Measurements from ENCODE around the gene CLASP1. TPM values are rescaled to one million over a fixed set of nuclear protein-coding genes. Genes with fewer than 3 reads are reported as not detected.

Gene CLASP1
- total RNA-seq, 4 donors from 2014 or later, result 43.0 to 53.9 (median 51.3) TPM

- Histone ChIP-seq H3K27me3 (no peaks in the 10 kb centered on the region), H3K36me3 (no peaks in the 10 kb centered on the region), H3K4me1 (peaks cover 0 to 7% (median 0%) of the 10 kb centered on the region in 4 donors), H3K27ac (no peak overlapping the region), H3K9me3 (no peaks in the 10 kb centered on the region), H3K4me3 (no peak overlapping the region)
- in situ Hi-C loops (cut with MboI; ENCODE audit: low pct_ligation_motif_present in 1 of 4, low pct_unique_long_range_greater_than_20kb in 1 of 4, low sequenced_read_pairs in 3 of 4), result no loop called here
- no peak for DNase-seq
- TF ChIP-seq CTCF (IDR thresholded peaks at IDR 0.05) (no peak), POLR2A (IDR thresholded peaks at IDR 0.05) (no peak), EP300 (IDR thresholded peaks at IDR 0.05; ENCODE audit: low read depth) (no peak), POLR2AphosphoS5 (IDR thresholded peaks at IDR 0.05) (no peak)
- WGBS, 2 donors (ENCODE audit: low coverage in 1 of 2), result 53 to 58% methylated on average over 3 of the region's 3 CpGs
- intact Hi-C loops (cut with DNase I; ENCODE audit: low total_unique reads), result no loop called here
Measured at GRCh38 chr2:121608967-121609366, 40.3 kb downstream of the CLASP1 start.

DNA sequence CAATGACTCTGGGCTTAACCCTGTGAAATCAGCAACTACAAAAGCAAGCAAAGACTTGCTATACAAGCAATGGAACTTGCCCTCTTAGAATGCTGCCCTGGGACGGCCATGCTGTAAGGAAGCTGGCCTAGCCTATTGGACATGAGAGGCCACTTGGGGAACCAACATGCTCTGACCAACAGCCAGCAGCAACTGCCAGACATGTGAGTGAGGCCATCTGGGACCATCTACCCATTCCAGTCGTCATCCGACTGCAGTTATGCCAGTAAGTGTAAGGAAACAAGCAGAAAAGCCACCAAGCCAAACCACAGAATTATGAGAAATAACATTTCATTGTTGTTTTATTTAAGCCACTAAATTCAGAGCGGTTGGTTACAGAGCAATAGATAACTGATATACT is 40.9 kb downstream of the CLASP1 start:
- Histone ChIP-seq H3K27ac (no peak overlapping the region), H3K27me3 (no peaks in the 10 kb centered on the region), H3K9me3 (no peaks in the 10 kb centered on the region), H3K4me1 (peaks cover 0 to 7% (median 0%) of the 10 kb centered on the region in 4 donors), H3K4me3 (no peak overlapping the region), H3K36me3 (no peaks in the 10 kb centered on the region)
- no peak for DNase-seq
- in situ Hi-C loops (cut with MboI; ENCODE audit: low pct_ligation_motif_present in 1 of 4, low pct_unique_long_range_greater_than_20kb in 1 of 4, low sequenced_read_pairs in 3 of 4) (no loop called here), intact Hi-C loops (cut with DNase I; ENCODE audit: low total_unique reads) (no loop called here)
- WGBS, 2 donors (ENCODE audit: low coverage in 1 of 2), result 84 to 88% methylated on average over 2 to 4 of the region's 4 CpGs
- no peak for TF ChIP-seq CTCF (IDR thresholded peaks at IDR 0.05)
- no peak for TF ChIP-seq POLR2A (IDR thresholded peaks at IDR 0.05)
- no peak for TF ChIP-seq EP300 (IDR thresholded peaks at IDR 0.05; ENCODE audit: low read depth)
- no peak for TF ChIP-seq POLR2AphosphoS5 (IDR thresholded peaks at IDR 0.05)

DNA sequence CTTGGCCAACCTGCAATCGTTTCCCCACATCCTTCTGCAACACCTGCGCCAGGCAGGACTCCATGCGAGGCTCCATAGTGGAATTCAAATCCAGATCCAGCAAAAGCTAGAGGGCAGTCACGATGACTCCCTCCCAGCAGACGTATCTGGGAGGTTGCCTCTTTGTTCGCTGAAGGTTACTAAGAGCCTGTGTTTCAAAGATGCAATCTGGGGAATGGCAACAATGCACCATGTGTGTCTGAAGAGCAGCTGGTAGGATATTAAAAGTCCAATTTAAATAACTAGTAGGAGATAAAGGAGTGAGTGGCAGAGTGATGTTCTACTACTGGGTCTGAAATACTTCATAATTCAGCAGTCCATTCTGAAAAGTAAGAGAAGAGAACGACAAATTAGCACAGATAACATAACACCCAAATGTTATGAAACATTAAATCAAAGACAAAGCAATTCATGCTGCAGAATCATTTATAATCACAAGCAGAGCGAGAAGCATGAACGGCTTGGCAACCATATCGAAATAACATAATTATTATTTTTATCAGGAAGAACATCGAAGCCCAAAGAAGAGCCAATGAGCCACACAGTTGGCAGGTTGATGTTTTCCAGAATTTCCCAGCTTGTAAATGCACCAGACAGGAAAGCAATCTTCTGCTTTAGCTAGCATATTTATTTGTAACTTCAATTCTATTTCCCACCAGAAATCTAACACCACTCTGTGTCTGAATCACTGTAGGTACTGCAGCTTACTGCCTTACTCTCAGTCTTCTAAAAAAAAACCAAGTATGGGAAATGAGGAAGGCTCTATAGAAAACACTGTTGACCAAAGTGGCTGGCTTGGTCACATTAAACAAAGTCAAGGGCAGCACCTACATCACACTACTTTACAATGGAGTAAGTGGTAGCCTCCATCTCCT is 43.2 kb downstream of the CLASP1 start:
- Histone ChIP-seq H3K27me3 (no peaks in the 10 kb centered on the region), H3K27ac (no peak overlapping the region), H3K4me3 (no peak overlapping the region), H3K4me1 (peaks cover 0 to 9% (median 0%) of the 10 kb centered on the region in 4 donors), H3K9me3 (no peaks in the 10 kb centered on the region), H3K36me3 (no peaks in the 10 kb centered on the region)
- TF ChIP-seq POLR2AphosphoS5 (IDR thresholded peaks at IDR 0.05) (no peak), CTCF (IDR thresholded peaks at IDR 0.05) (no peak)
- in situ Hi-C loops (cut with MboI; ENCODE audit: low pct_ligation_motif_present in 1 of 4, low pct_unique_long_range_greater_than_20kb in 1 of 4, low sequenced_read_pairs in 3 of 4), result no loop called here
- intact Hi-C loops (cut with DNase I; ENCODE audit: low total_unique reads), result no loop called here
- 77 to 87% methylated on average over 10 to 11 of the region's 11 CpGs for WGBS, 2 donors (ENCODE audit: low coverage in 1 of 2)
- DNase-seq, result no peak

DNA sequence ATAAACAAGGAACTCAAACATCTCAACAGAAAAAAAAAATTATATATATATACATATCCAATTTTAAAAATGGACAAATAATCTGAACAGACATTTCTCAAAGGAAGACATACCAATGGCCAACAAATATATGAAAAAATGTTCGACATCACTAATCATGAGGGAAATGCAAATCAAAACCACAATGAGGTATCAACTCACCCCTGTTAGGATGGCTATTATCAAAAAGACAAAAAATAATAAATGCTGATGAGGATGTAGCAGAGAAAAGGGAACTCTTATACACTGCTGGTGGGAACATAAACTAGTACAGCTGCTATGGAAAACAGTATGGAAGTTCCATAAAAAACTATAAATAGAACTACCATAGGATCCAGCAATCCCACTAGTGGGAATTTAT is 46.1 kb downstream of the CLASP1 start:
- no peak for TF ChIP-seq POLR2A (IDR thresholded peaks at IDR 0.05)
- no peak for TF ChIP-seq EP300 (IDR thresholded peaks at IDR 0.05; ENCODE audit: low read depth)
- no peak for TF ChIP-seq POLR2AphosphoS5 (IDR thresholded peaks at IDR 0.05)
- TF ChIP-seq CTCF (IDR thresholded peaks at IDR 0.05), result no peak
- peaks cover 0 to 9% (median 0%) of the 10 kb centered on the region in 4 donors for H3K4me1 ChIP-seq
- in situ Hi-C loops (cut with MboI; ENCODE audit: low pct_ligation_motif_present in 1 of 4, low pct_unique_long_range_greater_than_20kb in 1 of 4, low sequenced_read_pairs in 3 of 4) (no loop called here), intact Hi-C loops (cut with DNase I; ENCODE audit: low total_unique reads) (no loop called here)
- H3K4me3 ChIP-seq, result no peak overlapping the region
- no peak for DNase-seq
- H3K9me3 ChIP-seq, result no peaks in the 10 kb centered on the region
- no peaks in the 10 kb centered on the region for H3K36me3 ChIP-seq
- 83 to 87% methylated on average over 1 of the region's 1 CpG for WGBS, 2 donors (ENCODE audit: low coverage in 1 of 2)
- H3K27me3 ChIP-seq, result no peaks in the 10 kb centered on the region
- H3K27ac ChIP-seq, result no peak overlapping the region
